Epithelial cell of prostate (primary cell): ENCODE data around the gene KPNA3.

Experiments used
- DNase-seq: peaks from one replicate; pipeline ENCODE4 v3.0.0-alpha.2; 2011; ENCODE audit warnings: low read depth, low spot score
- H3K27ac ChIP-seq: fragments of 450-650 bp; 2 replicates; pipeline ENCODE4 v1.5.1; 2017; ENCODE audit warnings: mild to moderate bottlenecking

KPNA3 gene

GRCh38 chr13:49690133-49690994, 102.1 kb downstream of the KPNA3 start:
- H3K27ac ChIP-seq: peak overlapping the region; percentile 90
- DNase-seq: no peak

GRCh38 chr13:49683489-49683888, 109.0 kb downstream of the KPNA3 start:
- no peak for DNase-seq
- H3K27ac ChIP-seq: no peak overlapping the region

DNA sequence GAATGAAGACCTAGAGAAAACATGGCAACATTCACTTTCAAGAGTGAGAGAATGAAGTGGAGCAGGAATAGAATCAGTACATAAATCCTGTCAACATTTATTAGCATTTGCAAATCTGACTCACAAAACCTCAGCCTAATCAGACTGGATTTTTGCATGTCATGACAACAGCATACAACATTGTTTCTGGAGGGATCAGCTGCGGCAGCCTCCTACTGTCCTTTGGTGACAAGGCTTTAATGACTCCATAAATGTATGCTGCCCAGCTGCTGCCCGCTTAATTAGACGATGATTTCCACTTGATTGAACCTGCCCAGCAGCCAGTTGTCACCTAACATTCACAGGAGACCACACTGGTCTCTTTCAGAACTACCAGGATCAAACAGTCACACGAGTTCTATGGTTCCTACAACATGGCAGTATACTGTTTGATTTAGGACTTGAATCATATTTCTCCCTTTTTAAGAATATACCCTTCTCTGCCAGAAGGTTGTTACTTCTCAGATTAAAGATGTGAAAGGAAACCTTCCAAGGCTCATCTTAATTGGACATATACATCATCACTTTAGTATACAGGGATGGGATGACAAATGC, 110.5 kb downstream of the KPNA3 start:
- no peak overlapping the region for H3K27ac ChIP-seq
- peak; percentile 52 for DNase-seq

- H3K27ac ChIP-seq: no peak overlapping the region
- DNase-seq: no peak
Observed at GRCh38 chr13:49679246-49679645, 113.2 kb downstream of the KPNA3 start.

- no peak overlapping the region for H3K27ac ChIP-seq
- no peak for DNase-seq
Observed at GRCh38 chr13:49678191-49678914, 114.1 kb downstream of the KPNA3 start.

GRCh38 chr13:49676581-49677298, 115.7 kb downstream of the KPNA3 start:
- no peak overlapping the region for H3K27ac ChIP-seq

DNA sequence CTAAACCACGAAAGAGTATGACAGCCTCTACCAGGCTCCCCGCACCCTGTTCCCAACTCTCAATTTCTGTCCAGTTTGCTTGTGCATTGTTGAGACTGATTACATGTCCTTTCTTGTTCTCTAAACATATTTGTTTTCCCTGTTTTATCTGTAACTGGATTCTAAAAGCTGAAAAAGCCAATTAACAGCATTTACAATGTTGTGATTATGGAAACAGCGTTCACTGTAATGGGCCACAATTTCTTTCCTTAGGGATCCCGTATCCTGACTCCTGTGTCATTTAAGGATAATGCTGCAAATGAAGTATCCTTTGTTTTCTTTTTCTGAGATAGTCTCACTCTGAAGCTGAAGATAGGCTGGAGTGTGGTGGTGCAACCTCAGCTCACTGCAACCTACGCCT, 121.7 kb downstream of the KPNA3 start:
- H3K27ac ChIP-seq: no peak overlapping the region

More at GRCh38 chr13:49676581-49677298, 115.7 kb downstream of the KPNA3 start:
- no peak for DNase-seq

GRCh38 chr13:49669735-49670309, 122.7 kb downstream of the KPNA3 start:
- no peak for DNase-seq
- H3K27ac ChIP-seq: no peak overlapping the region

More for the DNA sequence above, 121.7 kb downstream of the KPNA3 start:
- no peak for DNase-seq

DNA sequence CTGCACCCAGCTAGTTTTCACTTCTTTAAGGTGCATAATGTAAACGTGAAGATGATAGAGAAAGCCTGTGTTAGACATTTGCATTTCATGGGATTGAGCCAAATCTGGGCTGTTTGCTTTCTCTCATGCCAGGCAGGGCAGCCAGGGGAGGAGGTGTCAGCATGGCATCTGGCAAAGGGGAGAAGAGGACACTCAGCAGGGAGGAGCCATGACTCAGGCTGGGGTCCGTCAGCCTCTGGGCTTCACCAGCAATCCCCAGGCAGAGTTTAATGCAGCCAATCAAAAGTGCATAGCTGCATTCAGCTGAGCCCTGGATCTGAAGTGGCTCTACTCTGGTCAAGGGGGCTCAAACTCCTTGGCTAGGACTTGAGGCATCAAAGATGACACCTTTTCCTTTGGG, 124.7 kb downstream of the KPNA3 start:
- DNase-seq: no peak
- no peak overlapping the region for H3K27ac ChIP-seq

DNA sequence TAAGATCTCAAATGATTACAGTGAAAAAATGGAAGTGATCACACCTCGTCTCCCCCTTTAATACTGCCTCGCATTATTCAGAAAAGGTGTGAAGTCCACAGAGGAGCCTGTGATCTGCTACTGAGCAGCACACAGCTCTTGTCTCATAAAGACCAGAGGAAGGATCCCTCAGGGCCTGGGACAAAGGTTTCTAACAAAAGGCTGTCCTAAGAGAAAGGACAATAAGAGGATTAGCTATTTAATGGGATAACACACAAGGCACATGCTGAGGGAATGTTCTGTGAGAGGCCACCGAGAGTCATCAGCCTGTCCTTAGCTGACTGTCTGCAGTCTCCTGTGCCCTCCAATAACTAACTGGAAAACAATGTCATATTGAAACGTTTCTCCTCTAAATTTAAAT, 127.9 kb downstream of the KPNA3 start:
- no peak for DNase-seq
- no peak overlapping the region for H3K27ac ChIP-seq

GRCh38 chr13:49657241-49657641, 135.2 kb downstream of the KPNA3 start:
- no peak overlapping the region for H3K27ac ChIP-seq
- no peak for DNase-seq

GRCh38 chr13:49655906-49656305, 136.6 kb downstream of the KPNA3 start:
- H3K27ac ChIP-seq: no peak overlapping the region
- no peak for DNase-seq

GRCh38 chr13:49654011-49654410, 138.5 kb downstream of the KPNA3 start:
- no peak for DNase-seq
- H3K27ac ChIP-seq: no peak overlapping the region

DNA sequence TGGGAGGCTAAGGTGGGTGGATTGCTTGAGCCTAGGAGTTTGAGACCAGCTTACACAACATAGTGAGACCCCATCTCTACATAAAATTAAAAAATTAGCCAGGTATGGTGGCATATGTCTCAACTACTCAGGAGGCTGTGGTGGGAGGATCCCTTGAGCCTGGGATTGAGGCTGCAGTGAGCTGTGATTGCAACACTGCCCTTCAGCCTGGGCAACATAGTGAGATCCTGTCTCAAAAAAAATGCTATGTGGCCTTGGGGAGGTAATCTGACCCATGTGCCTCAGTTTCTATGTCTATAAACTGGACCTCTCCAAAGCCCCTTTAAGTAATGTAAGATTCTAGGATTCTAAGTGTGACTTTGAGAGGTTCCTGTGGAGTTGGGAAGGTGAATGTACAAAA, 139.0 kb downstream of the KPNA3 start:
- DNase-seq: no peak
- no peak overlapping the region for H3K27ac ChIP-seq

- H3K27ac ChIP-seq: no peak overlapping the region
- DNase-seq: no peak
Observed at GRCh38 chr13:49652355-49653305, 139.9 kb downstream of the KPNA3 start.

- no peak for DNase-seq
- no peak overlapping the region for H3K27ac ChIP-seq
Observed at GRCh38 chr13:49651570-49652354, 140.7 kb downstream of the KPNA3 start.

- H3K27ac ChIP-seq: no peak overlapping the region
- DNase-seq: no peak
Observed at GRCh38 chr13:49649963-49650312, 142.5 kb downstream of the KPNA3 start.
